Amygdala (tissue), 56 donors: ENCODE data around the gene PDLIM5.

Source experiments
- DNase-seq, 56 donors: peaks; one replicate each; lab custom pipeline; 2025; lab: John Stamatoyannopoulos, UW

PDLIM5 gene

GRCh38 chr4:94673961-94674360 is 222.2 kb downstream of the PDLIM5 start:
- no peak for DNase-seq

GRCh38 chr4:94676970-94677369 is 225.2 kb downstream of the PDLIM5 start:
- DNase-seq: no peak

GRCh38 chr4:94678896-94679295 is 227.2 kb downstream of the PDLIM5 start:
- no peak for DNase-seq

- no peak for DNase-seq
These were observed 228.6 kb downstream of the PDLIM5 start for GRCh38 chr4:94680176-94680862.

GRCh38 chr4:94686086-94686485 is 234.3 kb downstream of the PDLIM5 start:
- DNase-seq: no peak

- no peak for DNase-seq
These were observed 237.6 kb downstream of the PDLIM5 start for GRCh38 chr4:94689155-94689860.

GRCh38 chr4:94690851-94691254 is 239.1 kb downstream of the PDLIM5 start:
- DNase-seq: no peak

GRCh38 chr4:94691552-94691951 is 239.8 kb downstream of the PDLIM5 start:
- no peak for DNase-seq

GRCh38 chr4:94695384-94695783 is 243.6 kb downstream of the PDLIM5 start:
- DNase-seq: no peak

GRCh38 chr4:94698187-94698586 is 246.4 kb downstream of the PDLIM5 start:
- no peak for DNase-seq

- no peak for DNase-seq
These were observed 248.6 kb downstream of the PDLIM5 start for GRCh38 chr4:94700298-94700697.

- DNase-seq: no peak
These were observed 250.0 kb downstream of the PDLIM5 start for GRCh38 chr4:94701631-94702300.

- no peak for DNase-seq
These were observed 259.9 kb downstream of the PDLIM5 start for GRCh38 chr4:94711635-94712034.

- no peak for DNase-seq
These were observed 262.8 kb downstream of the PDLIM5 start for GRCh38 chr4:94714365-94715160.

- no peak for DNase-seq
These were observed 264.0 kb downstream of the PDLIM5 start for GRCh38 chr4:94715726-94716125.
